B cell (primary cell): ENCODE measurements around the gene PRSS56. TPM values are rescaled to one million over a fixed set of nuclear protein-coding genes. Genes with fewer than 3 reads are reported as not detected.

Experiments
- ATAC-seq: fragments of 200-7000 bp; cut with Tn5 transposase; one replicate; pipeline ENCODE4 v1.10.0; 2021; ENCODE audit warnings: low read depth, mild to moderate bottlenecking, moderate number of reproducible peaks, moderate library complexity
- CTCF ChIA-PET: fragments of 350-600 bp; sonication (Branson Sonifier 250); formaldehyde crosslinking; loops from one replicate; lab custom pipeline; 2021; ENCODE audit warnings: antibody characterized with exemption, inconsistent platforms; lab: Charles Lee
- POLR2A ChIA-PET: fragments of 350-600 bp; sonication (Branson Sonifier 250); formaldehyde crosslinking; loops from one replicate; lab custom pipeline; 2021; ENCODE audit warnings: antibody characterized with exemption; lab: Charles Lee
- DNase-seq: peaks from one replicate; pipeline ENCODE4 v3.0.0; 2013
- H2AFZ ChIP-seq: 2 replicates; pipeline ENCODE4 v1.6.1; 2012; ENCODE audit warnings: mild to moderate bottlenecking, low read depth, low read length; ENCODE audit not compliant: insufficient read depth, poor library complexity, severe bottlenecking
- H3K27ac ChIP-seq, 2 donors: 1 replicate in 1 of 2; 2 replicates in 1 of 2; pipeline ENCODE4 v1.5.1; 2012 to 2013; ENCODE audit warnings: low read length in 2 of 2, mild to moderate bottlenecking in 2 of 2, moderate library complexity in 1 of 2
- H3K27me3 ChIP-seq, 4 experiments: fragments of 200-600 bp in 1 of 4; sonication (generic) in 1 of 4; replicated peaks in 1 of 4; 1 replicate in 2 of 4; 2 replicates in 2 of 4; pipeline versions ENCODE4 v1.6.1 to v1.7.0; 2013 to 2016; ENCODE audit warnings: low read length in 3 of 4, mild to moderate bottlenecking in 2 of 4, mixed read lengths in 1 of 4, moderate library complexity in 1 of 4; ENCODE audit not compliant: insufficient read depth in 4 of 4, control insufficient read depth in 3 of 4; ENCODE audit errors: control extremely low read depth in 1 of 4
- H3K36me3 ChIP-seq, 2 experiments: replicated peaks in 1 of 2; 1 replicate in 1 of 2; 2 replicates in 1 of 2; pipeline versions ENCODE4 v1.6.1 to v1.7.1; 2013; ENCODE audit warnings: low read length in 1 of 2; ENCODE audit not compliant: insufficient read depth in 2 of 2, control insufficient read depth in 1 of 2; ENCODE audit errors: control extremely low read depth in 1 of 2, extremely low read depth in 1 of 2
- H3K4me1 ChIP-seq, 2 donors: fragments of 200-600 bp in 1 of 2; sonication (generic) in 1 of 2; 1 replicate in 1 of 2; 2 replicates in 1 of 2; pipeline versions ENCODE4 v1.5.1 to v1.6.1; 2013 to 2017; ENCODE audit warnings: low read length in 2 of 2; ENCODE audit not compliant: control insufficient read depth in 2 of 2, insufficient read depth in 2 of 2
- H3K4me2 ChIP-seq: replicated peaks from 2 replicates; pipeline ENCODE3; 2012; ENCODE audit warnings: mild to moderate bottlenecking, low read depth, low read length; ENCODE audit not compliant: poor library complexity, severe bottlenecking
- H3K4me3 ChIP-seq, 5 experiments: fragments of 200-600 bp in 1 of 5; sonication (generic) in 1 of 5; 1 replicate in 3 of 5; 2 replicates in 2 of 5; pipeline versions ENCODE4 v1.5.1 to v1.7.0; 2011 to 2016; ENCODE audit warnings: low read length in 4 of 5, mild to moderate bottlenecking in 4 of 5, low read depth in 2 of 5, control low read depth in 1 of 5, moderate library complexity in 1 of 5; ENCODE audit not compliant: insufficient read depth in 1 of 5; ENCODE audit errors: control extremely low read depth in 1 of 5, extremely low read depth in 1 of 5
- H3K79me2 ChIP-seq: fragments of 200-600 bp; sonication (generic); one replicate; pipeline ENCODE4 v1.6.0; 2016; ENCODE audit warnings: low read length; ENCODE audit not compliant: control insufficient read depth, insufficient read depth
- H3K9ac ChIP-seq: fragments of 200-600 bp; sonication (generic); 2 replicates; pipeline ENCODE4 v1.6.1; 2017; ENCODE audit warnings: mild to moderate bottlenecking, low read length, moderate library complexity
- H3K9me3 ChIP-seq, 3 donors: one replicate each; pipeline versions ENCODE4 v1.6.1 to v1.7.1; 2013; ENCODE audit warnings: low read length in 2 of 3; ENCODE audit not compliant: control insufficient read depth in 2 of 3, insufficient read depth in 1 of 3; ENCODE audit errors: control extremely low read depth in 1 of 3
- H4K20me1 ChIP-seq: 2 replicates; pipeline ENCODE4 v1.6.0; 2012; ENCODE audit warnings: mild to moderate bottlenecking, low read length; ENCODE audit not compliant: insufficient read depth, control insufficient read depth, poor library complexity, severe bottlenecking
- H3K27ac Mint-ChIP-seq: one replicate; pipeline ENCODE4 v1.8.0; 2021; ENCODE audit warnings: mixed read lengths
- H3K27me3 Mint-ChIP-seq: one replicate; pipeline ENCODE4 v1.8.0; 2021; ENCODE audit warnings: mixed read lengths
- H3K4me1 Mint-ChIP-seq: one replicate; pipeline ENCODE4 v1.8.0; 2021; ENCODE audit warnings: mixed read lengths
- H3K4me3 Mint-ChIP-seq: one replicate; pipeline ENCODE4 v1.8.0; 2021; ENCODE audit warnings: mixed read lengths
- H3K9me3 Mint-ChIP-seq: one replicate; pipeline ENCODE4 v1.8.0; 2022; ENCODE audit warnings: mixed read lengths; ENCODE audit not compliant: insufficient read depth
- CTCF ChIP-seq: fragments of 200-600 bp; IDR thresholded peaks from one replicate; pipeline ENCODE4 v1.8.0; 2022; ENCODE audit warnings: antibody characterized with exemption, mild to moderate bottlenecking
- EZH2 ChIP-seq: IDR thresholded peaks from 2 replicates; pipeline ENCODE4 v1.6.1; 2012; ENCODE audit warnings: borderline replicate concordance, low read depth, mild to moderate bottlenecking, moderate library complexity, low read length; ENCODE audit not compliant: insufficient read depth, poor library complexity, severe bottlenecking
- WGBS: methylation state at CpG from one replicate; pipeline ENCODE4 v1.1.5; 2013; ENCODE audit warnings: missing lambda C conversion rate; ENCODE audit not compliant: insufficient coverage; 5-methylcytosine and 5-hydroxymethylcytosine counted together
- intact Hi-C: fragments of 100-400 bp; cut with micrococcal nuclease; formaldehyde crosslinking; loops from one replicate; pipeline ENCODE4 v1.10.0; 2022
- polyA plus RNA-seq: library from polyadenylated mRNA; depleted of rRNA; stranded (reverse); fragments of >200 nt; gene quantifications from 2 replicates; pipeline ENCODE4 v1.2.3, GENCODE V29; 2012
- total RNA-seq, 2 donors: library from RNA; stranded (reverse); fragments of 120-200 nt in 1 of 2; gene quantifications; 1 replicate in 1 of 2; 2 replicates in 1 of 2; pipeline versions ENCODE4 v1.2.3 to v1.2.4, GENCODE V29; 2013 to 2022

PRSS56 gene
- total and polyA plus RNA-seq, 2 donors (not counting 1 experiment from before 2014, with no cell fraction given) = not detected

GRCh38 chr2:232496501-232497270, 23.5 kb upstream of the PRSS56 start:
- Histone ChIP-seq H3K4me1 (no peaks in the 10 kb centered on the region), H3K9me3 (no peaks in the 10 kb centered on the region), H3K27ac (no peak overlapping the region), H2AFZ (no peak overlapping the region), H4K20me1 (no peaks in the 10 kb centered on the region), H3K4me2 (no peak overlapping the region), H3K9ac (no peak overlapping the region), H3K4me3 (no peak overlapping the region), H3K27me3 (peaks cover 0 to 14% (median 0%) of the 10 kb centered on the region in 4 experiments), H3K36me3 (no peaks in the 10 kb centered on the region), H3K79me2 (no peaks in the 10 kb centered on the region)
- H3K4me1 Mint-ChIP-seq = no peaks in the 10 kb centered on the region
- WGBS = 80% methylated on average over 17 of the region's 20 CpGs
- H3K27me3 Mint-ChIP-seq = peaks cover 23% of the 10 kb centered on the region
- ChIA-PET CTCF (no interaction called here), POLR2A (no interaction called here)
- ATAC-seq (no peak), DNase-seq (no peak)
- intact Hi-C loops = no loop called here
- TF ChIP-seq EZH2 (no peak), CTCF (no peak)
- no peaks in the 10 kb centered on the region for H3K9me3 Mint-ChIP-seq
- no peak overlapping the region for H3K27ac Mint-ChIP-seq
- H3K4me3 Mint-ChIP-seq = no peak overlapping the region

- TF ChIP-seq CTCF = no peak
- TF ChIP-seq EZH2 = no peak
- Histone ChIP-seq H3K4me2 (no peak overlapping the region), H3K27ac (no peak overlapping the region), H3K9ac (no peak overlapping the region), H3K36me3 (no peaks in the 10 kb centered on the region), H3K79me2 (no peaks in the 10 kb centered on the region), H4K20me1 (no peaks in the 10 kb centered on the region), H3K9me3 (no peaks in the 10 kb centered on the region), H3K4me3 (no peak overlapping the region), H3K27me3 (peaks cover 0 to 16% (median 0%) of the 10 kb centered on the region in 4 experiments), H2AFZ (no peak overlapping the region), H3K4me1 (peaks cover 0 to 1% of the 10 kb centered on the region in 2 donors)
- H3K27ac Mint-ChIP-seq = no peak overlapping the region
- DNase-seq (no peak), ATAC-seq (no peak)
- WGBS = 94% methylated on average over 11 of the region's 13 CpGs
- POLR2A ChIA-PET = no interaction called here
- H3K27me3 Mint-ChIP-seq = peaks cover 24% of the 10 kb centered on the region
- CTCF ChIA-PET = no interaction called here
- H3K4me1 Mint-ChIP-seq = peaks cover 1% of the 10 kb centered on the region
- H3K4me3 Mint-ChIP-seq = no peak overlapping the region
- H3K9me3 Mint-ChIP-seq = no peaks in the 10 kb centered on the region
- intact Hi-C loops = no loop called here
Measured at GRCh38 chr2:232497348-232497747, 22.8 kb upstream of the PRSS56 start.
